ENCODE results near the gene PRDM8.
"Not testable (repeated sequence)": the region's sequence is repeated elsewhere in the genome, so short reads cannot be mapped to it uniquely, and the experiment has no call there.

The PRDM8 gene

GRCh38 chr4:80243274-80244018 lies 46.1 kb downstream of the PRDM8 start:
- Histone ChIP-seq H3K9me3 (ENCODE audit: insufficient read depth, low read length) (no peaks in the 10 kb centered on the region), H3K27ac (ENCODE audit: low read depth, low read length) (no peak overlapping the region), H3K9me2 (replicated peaks; ENCODE audit: insufficient read depth, low read length) (no peaks in the 10 kb centered on the region), H2AFZ (ENCODE audit: low read depth, low read length, severe bottlenecking) (no peak overlapping the region), H3F3A (ENCODE audit: insufficient read depth) (no peaks in the 10 kb centered on the region), H3K9ac (ENCODE audit: low read length) (no peak overlapping the region), H3K79me2 (ENCODE audit: insufficient read depth, low read length) (no peaks in the 10 kb centered on the region), H3K36me3 (ENCODE audit: low read length) (no peaks in the 10 kb centered on the region), H3K27me3 (ENCODE audit: low read length) (no peaks in the 10 kb centered on the region), H3K4me3 (ENCODE audit: insufficient read depth, low read length, poor library complexity, severe bottlenecking) (no peak overlapping the region), H3K4me2 (ENCODE audit: low read depth, low read length, poor library complexity, severe bottlenecking) (no peak overlapping the region), H4K20me1 (ENCODE audit: low read depth, low read length) (no peaks in the 10 kb centered on the region)
- TF ChIP-seq, protein P1, sequence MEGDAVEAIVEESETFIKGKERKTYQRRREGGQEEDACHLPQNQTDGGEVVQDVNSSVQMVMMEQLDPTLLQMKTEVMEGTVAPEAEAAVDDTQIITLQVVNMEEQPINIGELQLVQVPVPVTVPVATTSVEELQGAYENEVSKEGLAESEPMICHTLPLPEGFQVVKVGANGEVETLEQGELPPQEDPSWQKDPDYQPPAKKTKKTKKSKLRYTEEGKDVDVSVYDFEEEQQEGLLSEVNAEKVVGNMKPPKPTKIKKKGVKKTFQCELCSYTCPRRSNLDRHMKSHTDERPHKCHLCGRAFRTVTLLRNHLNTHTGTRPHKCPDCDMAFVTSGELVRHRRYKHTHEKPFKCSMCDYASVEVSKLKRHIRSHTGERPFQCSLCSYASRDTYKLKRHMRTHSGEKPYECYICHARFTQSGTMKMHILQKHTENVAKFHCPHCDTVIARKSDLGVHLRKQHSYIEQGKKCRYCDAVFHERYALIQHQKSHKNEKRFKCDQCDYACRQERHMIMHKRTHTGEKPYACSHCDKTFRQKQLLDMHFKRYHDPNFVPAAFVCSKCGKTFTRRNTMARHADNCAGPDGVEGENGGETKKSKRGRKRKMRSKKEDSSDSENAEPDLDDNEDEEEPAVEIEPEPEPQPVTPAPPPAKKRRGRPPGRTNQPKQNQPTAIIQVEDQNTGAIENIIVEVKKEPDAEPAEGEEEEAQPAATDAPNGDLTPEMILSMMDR (IDR thresholded peaks at IDR 0.05; ENCODE audit: insufficient read depth, low read length, poor library complexity, severe bottlenecking) = no peak
- no peak for TF ChIP-seq EZH2phosphoT487 (conservative IDR thresholded peaks at IDR 0.05; ENCODE audit: low read length)

DNA sequence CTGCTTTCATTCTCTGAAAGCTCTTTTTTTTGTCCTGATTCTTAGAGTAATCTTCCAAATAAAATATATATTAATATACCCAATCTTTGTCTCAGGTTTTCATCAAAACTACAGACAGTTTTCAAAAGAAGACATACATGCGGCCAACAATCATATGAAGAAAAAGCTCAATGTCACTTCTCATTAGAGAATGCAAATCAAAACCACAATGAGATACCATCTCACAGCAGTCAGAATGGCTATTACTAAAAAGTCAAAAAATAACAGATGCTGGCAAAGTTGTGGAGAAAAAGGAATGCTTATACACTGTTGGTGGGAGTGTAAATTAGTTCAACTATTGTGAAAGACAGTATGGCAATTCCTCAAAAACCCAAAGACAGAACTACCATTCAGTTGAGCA lies 50.2 kb downstream of the PRDM8 start:
- H3K36me3 ChIP-seq (ENCODE audit: low read length); H3K9me3 ChIP-seq (ENCODE audit: insufficient read depth, low read length); H2AFZ ChIP-seq (ENCODE audit: low read depth, low read length, severe bottlenecking); H3K27me3 ChIP-seq (ENCODE audit: low read length); H3K27ac ChIP-seq (ENCODE audit: low read depth, low read length); H3K4me3 ChIP-seq (ENCODE audit: insufficient read depth, low read length, poor library complexity, severe bottlenecking); H3K79me2 ChIP-seq (ENCODE audit: insufficient read depth, low read length); H3F3A ChIP-seq (ENCODE audit: insufficient read depth); H3K9ac ChIP-seq (ENCODE audit: low read length); H3K4me2 ChIP-seq (ENCODE audit: low read depth, low read length, poor library complexity, severe bottlenecking); H4K20me1 ChIP-seq (ENCODE audit: low read depth, low read length); H3K9me2 ChIP-seq (replicated peaks; ENCODE audit: insufficient read depth, low read length): not testable (repeated sequence)

GRCh38 chr4:80249144-80249543 lies 51.8 kb downstream of the PRDM8 start:
- Histone ChIP-seq H3K36me3 (ENCODE audit: low read length) (no peaks in the 10 kb centered on the region), H3K9ac (ENCODE audit: low read length) (no peak overlapping the region), H3K27ac (ENCODE audit: low read depth, low read length) (no peak overlapping the region), H4K20me1 (ENCODE audit: low read depth, low read length) (no peaks in the 10 kb centered on the region), H3K79me2 (ENCODE audit: insufficient read depth, low read length) (no peaks in the 10 kb centered on the region), H3K4me3 (ENCODE audit: insufficient read depth, low read length, poor library complexity, severe bottlenecking) (no peak overlapping the region), H3F3A (ENCODE audit: insufficient read depth) (no peaks in the 10 kb centered on the region), H3K9me3 (ENCODE audit: insufficient read depth, low read length) (no peaks in the 10 kb centered on the region), H2AFZ (ENCODE audit: low read depth, low read length, severe bottlenecking) (no peak overlapping the region), H3K27me3 (ENCODE audit: low read length) (no peaks in the 10 kb centered on the region), H3K9me2 (replicated peaks; ENCODE audit: insufficient read depth, low read length) (no peaks in the 10 kb centered on the region), H3K4me2 (ENCODE audit: low read depth, low read length, poor library complexity, severe bottlenecking) (no peak overlapping the region)
- TF ChIP-seq, protein P1 (IDR thresholded peaks at IDR 0.05; ENCODE audit: insufficient read depth, low read length, poor library complexity, severe bottlenecking) = no peak
- no peak for TF ChIP-seq EZH2phosphoT487 (conservative IDR thresholded peaks at IDR 0.05; ENCODE audit: low read length)

GRCh38 chr4:80252427-80252826 lies 55.1 kb downstream of the PRDM8 start:
- H3F3A ChIP-seq (ENCODE audit: insufficient read depth) = no peaks in the 10 kb centered on the region
- no peak overlapping the region for H2AFZ ChIP-seq (ENCODE audit: low read depth, low read length, severe bottlenecking)
- H3K9me2 ChIP-seq (replicated peaks; ENCODE audit: insufficient read depth, low read length) = no peaks in the 10 kb centered on the region
- H3K36me3 ChIP-seq (ENCODE audit: low read length) = no peaks in the 10 kb centered on the region
- no peak overlapping the region for H3K27ac ChIP-seq (ENCODE audit: low read depth, low read length)
- no peaks in the 10 kb centered on the region for H3K27me3 ChIP-seq (ENCODE audit: low read length)
- TF ChIP-seq EZH2phosphoT487 (conservative IDR thresholded peaks at IDR 0.05; ENCODE audit: low read length) = no peak
- TF ChIP-seq, protein P1 (IDR thresholded peaks at IDR 0.05; ENCODE audit: insufficient read depth, low read length, poor library complexity, severe bottlenecking) = no peak
- no peak overlapping the region for H3K9ac ChIP-seq (ENCODE audit: low read length)
- no peak overlapping the region for H3K4me3 ChIP-seq (ENCODE audit: insufficient read depth, low read length, poor library complexity, severe bottlenecking)
- no peaks in the 10 kb centered on the region for H4K20me1 ChIP-seq (ENCODE audit: low read depth, low read length)
- H3K9me3 ChIP-seq (ENCODE audit: insufficient read depth, low read length) = no peaks in the 10 kb centered on the region
- no peaks in the 10 kb centered on the region for H3K79me2 ChIP-seq (ENCODE audit: insufficient read depth, low read length)
- no peak overlapping the region for H3K4me2 ChIP-seq (ENCODE audit: low read depth, low read length, poor library complexity, severe bottlenecking)
